HK-2 (cell line): Measurements from ENCODE around the gene TUBB3.
"Not testable (repeated sequence)": the region's sequence is repeated elsewhere in the genome, so short reads cannot be mapped to it uniquely, and the experiment has no call there.

Source experiments
- DNase-seq: peaks from one replicate; pipeline ENCODE4 v3.0.0-alpha.2; 2018; ENCODE audit not compliant: unreplicated experiment

The TUBB3 gene

DNA sequence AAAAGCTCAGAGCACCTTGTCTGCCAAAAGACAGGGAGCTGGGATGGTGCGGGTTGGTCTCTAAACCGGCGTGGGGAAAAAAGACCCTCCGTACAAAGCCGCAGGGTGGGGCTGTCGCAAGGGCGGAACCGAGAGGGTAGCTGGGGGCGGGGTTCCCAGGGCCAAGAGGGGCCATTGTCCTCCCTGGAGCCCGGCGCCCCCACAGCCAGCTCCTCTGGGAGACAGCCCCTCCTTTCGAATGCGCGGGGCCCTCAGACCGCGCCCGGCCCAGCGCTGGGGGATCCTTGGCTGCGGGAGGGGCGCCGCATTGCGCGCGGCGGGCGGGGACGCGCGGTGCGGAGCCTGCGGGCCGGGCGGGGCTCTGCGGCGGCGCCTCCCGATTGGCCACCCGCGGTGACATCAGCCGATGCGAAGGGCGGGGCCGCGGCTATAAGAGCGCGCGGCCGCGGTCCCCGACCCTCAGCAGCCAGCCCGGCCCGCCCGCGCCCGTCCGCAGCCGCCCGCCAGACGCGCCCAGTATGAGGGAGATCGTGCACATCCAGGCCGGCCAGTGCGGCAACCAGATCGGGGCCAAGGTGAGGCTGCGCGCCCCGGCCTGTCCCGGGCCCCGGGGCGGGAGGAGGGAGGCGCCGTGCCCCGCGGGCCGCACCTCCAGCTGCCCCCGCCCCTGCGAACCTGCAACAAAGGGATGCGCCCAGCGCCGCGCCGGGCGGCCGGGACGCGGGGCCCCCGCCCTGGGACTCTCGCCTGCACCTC lies at the start of gene TUBB3:
Gene TUBB3 (plus strand): TSS at position 459 of the 756 bp plus-strand sequence. CDS start 60 bp downstream, at position 519.
- DNase-seq = peak; percentile 87

DNA sequence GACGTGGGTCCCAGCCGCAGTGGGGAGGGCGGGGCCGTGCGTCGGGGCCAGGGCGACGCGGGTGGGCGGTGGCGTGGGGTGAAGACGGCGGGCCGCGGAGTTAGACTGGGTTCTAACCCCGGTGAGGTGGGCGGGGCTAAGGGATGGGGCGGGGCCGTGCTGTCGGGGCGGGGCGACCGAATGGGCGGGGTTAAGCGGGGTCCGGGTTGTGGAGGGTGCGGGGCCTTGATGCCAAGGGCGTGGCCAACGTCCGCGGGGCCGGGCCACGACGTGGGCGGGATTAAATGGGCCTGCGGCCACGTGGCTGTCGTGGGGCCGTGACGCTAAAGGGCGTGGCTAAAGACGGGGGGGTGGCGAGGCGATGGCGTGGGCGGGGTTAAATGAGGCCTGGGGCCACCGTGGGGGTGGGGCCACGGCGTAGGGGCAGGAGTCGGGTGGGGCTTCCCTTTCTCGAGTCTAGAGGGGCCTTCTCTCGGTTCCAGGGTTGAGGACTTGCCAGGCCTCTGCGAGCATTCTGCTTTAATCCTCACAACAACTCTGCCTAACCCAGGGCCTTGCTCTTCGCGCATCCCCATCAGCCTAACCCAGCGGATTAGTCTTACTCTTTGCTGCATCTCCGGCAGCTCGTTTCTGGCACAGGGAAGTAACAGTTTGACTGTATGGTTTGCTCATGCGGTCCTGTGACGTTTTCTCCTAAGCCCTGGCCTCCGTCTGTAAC lies 49.0 kb upstream of the TUBB3 start:
- peak; percentile 99 for DNase-seq

DNA sequence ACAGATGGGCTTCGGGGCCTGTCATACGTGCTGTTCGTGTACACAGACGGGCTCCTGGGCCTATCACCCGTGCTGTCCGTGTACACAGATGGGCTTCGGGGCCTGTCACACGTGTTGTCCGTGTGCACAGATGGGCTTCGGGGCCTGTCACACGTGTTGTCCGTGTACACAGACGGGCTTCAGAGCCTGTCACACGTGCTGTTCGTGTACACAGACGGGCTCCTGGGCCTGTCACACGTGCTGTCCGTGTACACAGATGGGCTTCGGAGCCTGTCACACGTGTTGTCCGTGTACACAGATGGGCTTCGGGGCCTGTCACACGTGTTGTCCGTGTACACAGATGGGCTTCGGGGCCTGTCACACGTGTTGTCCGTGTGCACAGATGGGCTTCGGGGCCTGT lies 44.0 kb upstream of the TUBB3 start:
- DNase-seq = not testable (repeated sequence)

DNA sequence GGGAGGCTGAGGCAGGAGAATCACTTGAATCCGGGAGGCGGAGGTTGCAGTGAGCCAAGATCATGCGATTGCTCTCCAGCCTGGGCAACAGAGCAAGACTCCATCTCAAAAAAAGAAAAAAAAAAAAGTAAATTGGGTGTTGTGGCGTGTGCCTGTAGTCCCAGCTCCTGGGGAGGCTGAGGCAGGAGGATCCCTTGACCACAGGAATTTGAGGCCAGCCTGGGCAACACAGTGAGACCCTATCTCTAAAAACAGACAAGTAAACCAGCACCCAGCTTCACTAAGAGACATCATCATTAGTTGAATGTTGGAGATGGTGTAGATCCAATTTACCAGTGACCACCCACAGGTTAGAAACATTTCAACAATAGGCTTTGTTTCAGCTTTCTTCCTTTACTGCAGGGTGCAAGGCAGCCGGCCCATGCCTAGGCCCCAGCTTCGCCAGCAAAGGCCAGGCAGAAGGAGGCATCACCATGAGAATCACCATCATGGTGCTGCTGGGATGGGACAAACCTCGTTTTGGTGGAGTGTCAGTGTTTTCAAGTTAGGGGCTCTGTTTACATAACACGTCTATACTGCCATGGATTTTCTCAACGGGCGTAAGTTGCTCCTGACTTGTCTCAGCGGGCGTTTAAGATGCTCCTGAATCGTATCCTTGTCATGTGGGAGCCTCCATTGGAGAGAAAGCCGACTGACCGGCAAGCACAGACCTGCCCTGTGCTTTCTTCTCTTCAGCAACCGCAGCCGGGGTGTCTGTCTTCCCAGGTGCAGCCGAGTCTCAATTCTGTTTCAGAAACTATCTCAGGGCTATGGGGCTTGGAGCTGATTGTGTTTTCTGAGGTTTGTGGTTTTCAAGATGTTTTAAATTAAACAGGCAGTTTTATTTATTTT lies 42.4 kb upstream of the TUBB3 start:
- no peak for DNase-seq

DNA sequence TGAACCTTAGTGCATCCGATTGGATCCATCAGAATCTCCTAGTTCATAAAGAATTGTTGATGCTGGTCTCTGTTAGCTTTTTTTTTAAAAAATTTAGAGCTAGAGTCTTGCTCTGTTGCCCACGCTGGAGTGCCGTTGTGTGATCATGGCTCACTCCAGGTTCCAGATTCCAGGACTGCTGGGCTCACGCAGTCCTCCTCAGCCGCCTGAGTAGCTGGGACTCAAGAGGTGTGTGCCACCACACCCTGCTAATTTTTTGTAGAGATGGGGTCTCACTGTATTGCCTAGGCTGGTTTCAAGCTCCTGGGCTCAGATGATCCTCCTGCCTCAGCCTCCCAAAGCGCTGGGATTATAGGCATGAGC lies 41.8 kb upstream of the TUBB3 start:
- no peak for DNase-seq

DNA sequence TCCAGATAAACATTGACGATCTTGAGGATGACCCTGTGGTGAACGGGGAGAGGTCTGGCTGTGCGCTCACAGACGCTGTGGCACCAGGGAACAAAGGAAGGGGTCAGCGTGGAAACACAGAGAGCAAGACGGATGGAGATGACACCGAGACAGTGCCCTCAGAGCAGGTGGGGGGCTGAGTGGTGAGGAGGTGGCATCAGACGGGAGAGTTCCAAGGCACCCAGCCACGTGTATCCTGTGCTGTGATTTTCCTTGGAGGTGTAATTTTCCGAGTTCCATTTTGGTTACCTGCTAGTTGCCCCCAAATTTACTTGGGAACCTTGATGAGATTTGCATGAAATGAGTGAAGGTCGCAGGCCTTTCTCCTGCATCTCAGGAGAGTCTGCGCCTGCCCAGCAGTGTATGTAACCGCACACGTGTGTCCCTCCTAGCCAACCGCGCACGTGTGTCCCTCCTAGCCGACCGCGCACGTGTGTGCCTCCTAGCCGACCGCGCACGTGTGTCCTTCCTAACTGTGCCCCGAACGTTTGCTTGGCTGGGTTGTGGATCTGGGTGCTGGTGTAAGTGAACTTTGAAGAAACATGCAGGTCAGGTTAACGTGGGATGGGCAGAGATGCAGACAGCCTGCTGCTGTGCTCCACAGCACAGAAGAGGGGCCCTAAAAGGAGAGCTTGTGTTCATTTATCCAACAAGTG lies 39.6 kb upstream of the TUBB3 start:
- DNase-seq = no peak

DNA sequence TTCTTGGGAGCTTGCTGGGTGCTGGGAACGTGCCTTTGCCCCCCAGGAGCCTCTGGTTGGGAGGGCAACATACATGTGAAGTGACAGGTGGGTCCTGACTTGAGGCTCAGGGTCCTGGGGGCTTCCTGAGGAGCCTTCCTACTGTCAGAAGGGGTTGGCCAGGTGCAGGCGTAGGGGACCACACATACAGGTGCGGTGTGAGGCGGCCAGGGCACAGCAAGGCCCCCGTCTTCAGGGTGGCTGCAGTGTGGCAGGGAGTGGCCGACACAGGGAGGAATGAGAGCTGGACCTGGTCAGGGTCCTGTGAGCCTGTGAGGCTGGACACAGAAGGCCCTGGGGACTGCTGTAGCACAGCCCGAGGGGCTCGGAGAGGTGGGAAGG lies 39.1 kb upstream of the TUBB3 start:
- DNase-seq = no peak

DNA sequence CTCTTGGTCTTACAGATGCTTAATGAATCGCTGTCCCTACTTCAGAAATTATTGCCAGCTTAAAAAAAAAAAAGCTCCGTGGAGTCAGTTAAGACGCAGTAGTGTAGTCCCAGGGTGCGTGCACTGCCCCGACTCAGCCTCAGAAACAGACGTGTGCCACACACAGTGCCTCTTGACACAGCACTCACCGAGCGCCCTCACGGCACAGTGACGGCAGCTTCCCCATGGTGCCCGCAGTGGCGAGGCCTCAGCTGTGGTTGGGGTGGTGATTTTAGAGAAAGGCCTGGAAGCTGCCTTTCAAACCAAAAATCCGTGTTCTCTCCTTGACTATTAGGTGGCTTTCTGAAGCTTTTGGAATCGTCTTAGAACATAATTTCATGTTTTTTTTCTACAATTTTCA lies 35.9 kb upstream of the TUBB3 start:
- DNase-seq = no peak

DNA sequence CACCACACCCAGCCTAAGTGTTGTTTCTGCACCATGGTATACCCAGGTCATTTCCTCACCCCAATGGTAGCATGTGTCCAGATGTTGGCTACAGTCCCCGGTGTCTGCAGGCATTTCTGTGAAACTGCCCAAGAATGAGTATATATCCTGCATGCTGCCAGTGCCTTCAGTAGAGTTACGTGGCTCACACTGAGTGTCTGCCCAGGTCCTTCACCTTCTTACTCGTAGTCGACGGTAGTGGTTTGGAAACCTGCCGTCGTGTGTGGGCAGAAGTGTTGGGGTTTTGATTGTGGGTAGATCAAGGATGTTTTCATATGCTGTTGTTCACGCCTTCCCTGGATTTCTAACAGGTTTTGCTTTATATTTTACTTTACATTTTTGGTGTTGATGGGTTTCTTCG lies 32.9 kb upstream of the TUBB3 start:
- no peak for DNase-seq

DNA sequence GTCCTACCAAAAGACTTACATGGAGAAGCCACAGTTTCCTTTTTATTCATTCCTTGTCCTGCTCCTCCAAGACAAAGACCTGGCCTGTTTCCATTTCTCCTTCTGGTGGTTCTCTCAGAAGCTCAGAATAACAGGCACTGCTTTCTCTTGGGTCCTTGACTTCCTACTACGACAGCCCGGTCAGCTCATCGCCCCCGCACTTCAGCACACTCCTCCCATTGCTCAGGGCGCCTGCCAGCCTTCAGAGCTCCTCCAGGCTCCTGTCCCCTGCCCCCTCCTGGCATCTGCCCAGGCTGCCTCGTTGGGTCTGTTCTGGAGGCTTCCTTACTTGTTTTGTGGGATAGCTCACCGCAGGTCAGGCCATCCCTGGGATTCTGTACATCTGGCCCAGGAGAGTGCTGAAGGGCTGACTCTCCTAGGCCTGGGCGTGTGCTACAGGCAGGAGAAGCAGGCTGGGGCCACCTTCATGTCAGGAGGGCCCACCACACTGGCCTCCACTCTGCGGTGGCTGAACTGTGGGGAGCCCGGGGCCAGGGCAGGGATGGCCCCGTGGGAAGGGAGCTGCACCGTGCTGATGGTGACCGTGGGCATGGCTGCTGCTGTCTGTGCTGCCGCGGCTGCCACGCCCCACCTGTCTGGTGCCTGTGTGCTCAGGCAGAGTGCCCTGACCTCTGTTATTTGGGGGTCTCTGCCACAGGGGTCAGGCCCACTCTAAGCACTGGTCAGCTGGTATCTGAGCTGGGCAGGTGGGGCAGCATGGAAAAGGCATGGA lies 32.1 kb upstream of the TUBB3 start:
- no peak for DNase-seq

DNA sequence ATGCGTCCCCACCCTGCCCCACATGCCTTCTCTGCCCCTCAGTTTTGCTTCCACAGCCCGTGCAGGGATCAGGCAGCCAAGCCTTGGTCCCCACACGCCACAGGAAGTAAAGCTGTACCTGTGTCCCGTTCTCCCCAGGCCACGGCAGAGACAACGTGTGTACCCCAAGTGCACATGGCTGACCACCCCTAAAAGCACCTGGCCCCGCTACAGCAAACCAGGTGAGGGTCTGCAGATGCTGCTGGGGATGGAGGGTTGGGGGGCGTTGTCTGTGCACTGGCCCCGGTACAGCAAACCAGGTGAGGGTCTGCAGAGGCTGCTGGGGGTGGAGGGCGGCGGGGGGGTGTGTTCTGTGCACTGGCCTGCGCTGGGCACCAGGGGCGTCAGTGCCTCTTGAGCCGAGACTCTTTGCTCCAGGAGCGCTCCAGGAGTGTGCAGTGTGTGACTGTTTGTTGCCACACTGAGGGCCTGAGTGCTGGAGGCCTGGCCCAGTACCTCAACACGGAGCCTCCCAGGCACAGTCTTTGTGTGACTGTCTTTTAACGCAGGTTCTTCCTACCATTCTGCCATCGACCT lies 31.0 kb upstream of the TUBB3 start:
- DNase-seq = no peak

DNA sequence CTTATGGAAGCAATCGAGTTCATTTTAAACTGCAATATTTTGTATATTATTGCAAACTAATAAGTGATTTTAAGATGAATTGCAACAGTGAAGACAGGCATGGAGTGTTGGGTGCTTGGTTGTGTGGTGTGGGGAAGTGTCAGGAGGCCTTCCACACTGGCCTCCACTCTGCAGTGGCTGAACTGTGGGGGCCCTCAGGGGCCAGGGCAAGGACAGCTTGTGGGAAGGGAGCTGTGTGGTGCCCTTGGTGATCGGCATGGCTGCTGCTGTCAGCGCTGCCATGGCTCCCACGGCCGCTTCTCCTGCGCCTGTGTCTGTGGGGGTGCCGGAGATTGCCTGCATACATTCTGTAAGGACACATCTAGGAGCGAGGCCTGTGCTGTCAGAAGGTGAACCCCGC lies 30.5 kb upstream of the TUBB3 start:
- DNase-seq = no peak

DNA sequence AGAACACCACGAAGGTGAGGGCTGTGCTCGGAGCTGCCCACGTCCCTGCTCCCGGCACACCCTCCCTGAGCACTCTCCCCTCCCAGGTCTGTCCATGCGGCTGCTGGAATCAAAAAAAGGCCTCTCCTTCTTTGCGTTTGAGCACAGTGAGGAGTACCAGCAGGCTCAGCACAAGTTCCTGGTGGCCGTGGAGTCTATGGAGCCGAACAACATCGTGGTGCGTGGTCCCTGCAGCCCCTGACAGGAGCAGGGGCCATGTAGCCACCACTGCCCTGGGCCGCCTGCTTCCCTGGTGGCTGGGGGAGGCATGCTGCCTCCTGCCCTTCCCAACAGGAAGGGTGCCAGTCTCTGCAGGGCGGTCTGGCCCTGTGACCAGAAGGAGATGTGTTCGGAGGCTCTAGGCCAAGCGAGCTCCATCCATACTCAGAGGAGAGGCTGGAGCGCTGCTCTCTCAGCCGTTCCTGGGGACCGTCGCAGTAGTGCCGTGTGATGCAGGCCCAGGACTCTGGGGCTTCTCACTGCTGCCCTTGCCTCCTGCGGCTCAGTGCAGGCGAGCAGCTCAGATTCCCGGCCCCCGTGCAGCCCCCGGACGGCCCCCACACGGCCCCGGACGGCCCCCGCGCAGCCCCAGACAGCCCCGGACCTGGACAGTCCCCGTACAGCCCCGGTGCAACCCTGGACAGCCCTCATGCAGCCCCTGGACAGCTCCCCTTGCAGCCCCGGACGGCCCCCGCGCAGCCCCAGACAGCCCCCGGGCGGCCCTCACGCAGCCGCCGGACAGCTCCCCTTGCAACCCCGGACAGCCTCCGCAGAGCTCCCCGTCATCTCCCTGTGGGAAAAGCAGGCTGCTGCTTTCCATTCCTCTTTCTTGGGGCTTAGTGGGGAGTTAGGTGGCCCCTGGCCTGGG lies 29.2 kb upstream of the TUBB3 start:
- no peak for DNase-seq

DNA sequence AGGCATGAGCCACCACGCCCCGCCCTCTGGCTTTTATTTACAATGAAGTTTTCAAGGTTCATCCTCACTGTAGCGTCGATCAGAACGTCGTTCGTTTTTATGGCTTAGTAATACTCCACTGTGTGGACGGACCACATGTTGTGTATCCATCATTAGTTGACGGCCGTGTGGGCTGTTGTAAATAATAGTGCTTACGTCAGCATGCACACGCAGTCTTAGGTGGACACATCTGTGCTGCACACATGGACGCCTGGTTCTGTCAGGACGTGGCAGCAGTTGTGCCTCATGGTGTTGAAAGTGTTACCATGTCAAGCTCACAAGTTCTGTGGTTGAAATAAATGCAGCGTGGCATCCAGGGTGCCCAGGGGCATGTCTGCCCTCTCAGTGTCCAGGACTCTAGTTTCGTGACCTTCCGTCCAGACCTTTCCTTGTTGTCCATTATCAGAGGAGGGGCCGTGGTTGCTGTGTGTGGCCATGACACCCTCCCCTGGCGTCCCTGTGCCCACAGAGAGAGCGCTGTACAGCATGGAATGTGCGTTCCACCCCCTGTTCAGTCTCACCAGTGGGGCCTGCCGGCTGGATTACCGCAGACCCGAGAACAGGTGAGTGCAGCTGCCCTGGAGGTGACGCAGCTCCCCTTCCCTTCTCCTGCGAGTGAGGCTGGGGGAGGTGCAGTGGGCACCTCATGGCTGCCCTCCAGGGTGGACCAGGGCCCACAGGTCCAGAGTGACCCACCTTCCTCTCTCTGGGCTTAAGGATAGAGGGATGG lies 27.5 kb upstream of the TUBB3 start:
- DNase-seq = no peak

DNA sequence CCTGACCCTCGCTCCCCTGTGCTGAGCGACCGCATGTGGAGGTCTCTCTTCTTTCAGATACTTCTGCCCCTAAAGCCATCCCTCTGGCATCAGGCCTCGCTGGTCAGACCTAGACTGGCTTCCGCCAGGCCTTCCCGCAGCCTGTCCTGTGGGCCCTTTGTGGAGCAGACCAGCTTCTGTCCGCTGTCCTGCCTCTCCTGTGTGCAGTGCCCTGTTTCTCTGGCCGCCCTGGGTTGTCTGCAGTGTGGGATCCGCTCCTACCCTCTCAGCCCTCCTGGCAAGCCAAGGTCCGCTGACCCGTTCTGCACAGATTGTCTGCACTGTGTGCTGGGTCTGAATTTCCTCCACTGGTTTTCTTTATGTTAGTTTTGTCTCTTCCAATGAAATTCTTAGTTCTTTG lies 25.9 kb upstream of the TUBB3 start:
- DNase-seq = no peak

DNA sequence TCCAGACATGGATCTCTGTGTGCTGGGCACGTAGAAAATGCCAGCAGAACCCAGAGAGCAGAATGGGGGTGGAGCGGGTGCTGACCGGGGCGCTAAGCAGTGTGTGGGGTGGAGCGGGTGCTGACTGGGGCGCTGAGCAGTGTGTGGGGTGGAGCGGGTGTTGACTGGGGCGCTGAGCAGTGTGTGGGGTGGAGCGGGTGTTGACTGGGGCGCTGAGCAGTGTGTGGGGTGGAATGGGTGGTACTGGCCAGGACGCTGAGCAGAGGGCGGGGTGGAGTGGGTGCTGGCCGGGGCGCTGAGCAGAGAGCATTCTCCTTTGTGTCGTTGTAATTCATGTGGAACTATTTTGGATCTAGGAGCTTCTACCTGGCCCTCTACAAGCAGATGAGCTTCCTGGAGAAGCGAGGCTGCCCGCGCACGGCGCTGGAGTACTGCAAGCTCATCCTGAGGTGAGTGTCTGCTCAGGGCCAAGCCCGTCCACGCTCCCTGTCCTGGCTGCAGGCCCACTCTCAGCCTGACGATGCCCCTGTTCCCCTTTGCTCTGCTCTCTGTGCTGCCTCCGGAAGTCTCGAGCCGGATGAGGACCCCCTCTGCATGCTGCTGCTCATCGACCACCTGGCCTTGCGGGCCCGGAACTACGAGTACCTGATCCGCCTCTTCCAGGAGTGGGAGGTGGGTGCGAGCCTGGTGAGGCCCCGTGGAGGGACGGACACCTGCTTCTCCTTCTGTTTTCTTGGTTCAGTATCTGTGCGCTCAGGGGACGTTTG lies 24.8 kb upstream of the TUBB3 start:
- DNase-seq = no peak

DNA sequence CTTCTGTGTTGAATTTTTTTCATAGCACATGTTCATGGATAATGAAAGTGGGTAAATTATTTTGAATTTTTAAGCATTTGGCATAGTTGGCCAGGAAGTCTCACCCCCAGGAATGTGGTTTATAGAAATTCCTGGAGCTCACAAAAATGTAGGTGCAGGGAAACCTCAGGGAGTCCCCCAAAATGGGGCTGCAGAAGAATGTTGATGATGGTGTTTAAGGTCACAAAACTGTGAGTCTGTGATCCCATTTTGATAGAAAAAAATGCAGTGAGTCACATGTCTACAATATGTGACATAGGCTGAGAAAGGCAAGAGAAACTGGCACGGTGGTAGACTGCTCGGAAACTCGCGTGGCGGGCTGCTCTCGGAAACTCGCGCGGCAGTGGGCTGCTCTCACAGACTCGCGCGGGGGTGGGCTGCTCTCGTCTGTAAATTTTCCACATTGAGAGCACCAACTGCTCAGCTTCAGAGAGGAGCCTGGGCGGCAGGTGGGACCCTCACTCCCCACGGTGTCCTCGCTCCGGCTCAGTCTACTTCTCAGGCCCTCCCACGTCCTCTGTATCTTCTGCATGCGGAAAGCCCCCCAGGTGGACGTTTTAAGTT lies 23.2 kb upstream of the TUBB3 start:
- DNase-seq = no peak

DNA sequence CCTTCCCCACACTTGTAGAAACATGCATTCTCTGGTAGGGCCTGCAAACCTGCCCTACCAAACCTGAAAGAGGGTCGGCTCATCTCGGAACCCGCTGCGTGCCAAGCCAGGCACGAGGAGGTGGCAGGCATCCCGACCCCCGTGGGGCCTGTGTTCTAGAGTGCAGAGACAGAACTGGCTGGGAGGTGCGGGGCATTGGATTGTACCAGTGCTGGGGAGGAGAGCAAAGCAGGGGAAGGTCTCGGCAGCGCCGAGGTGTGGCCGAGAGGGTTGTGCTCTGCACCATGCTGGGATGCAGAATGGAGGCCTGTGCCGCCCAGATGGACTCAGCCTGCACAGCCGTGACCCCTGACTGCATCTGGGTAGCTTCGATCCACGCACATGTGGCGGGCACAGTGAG lies 22.3 kb upstream of the TUBB3 start:
- no peak for DNase-seq
